Heart left ventricle (tissue), 16 donors: ENCODE results near the gene IL4R. TPM values are rescaled to one million over a fixed set of nuclear protein-coding genes. Genes with fewer than 3 reads are reported as not detected.
"Not testable (repeated sequence)": the region's sequence is repeated elsewhere in the genome, so short reads cannot be mapped to it uniquely, and the experiment has no call there.

Experiments used
- ATAC-seq, 4 donors: fragments of 200-7000 bp; cut with Tn5 transposase; one replicate each; pipeline ENCODE4 v1.9.1; 2020 to 2022; ENCODE audit warnings: moderate library complexity in 4 of 4, mild to moderate bottlenecking in 3 of 4, moderate number of reproducible peaks in 1 of 4
- DNase-seq, 5 donors: peaks; one replicate each; pipeline ENCODE4 v3.0.0-alpha.2; 2020
- H3K27ac ChIP-seq, 12 donors: fragments of 200-600 bp; sonication (generic) in 4 of 12; one replicate each; pipeline versions ENCODE4 v1.5.0 to v1.8.0; 2016 to 2022; ENCODE audit warnings: mild to moderate bottlenecking in 2 of 12
- H3K27me3 ChIP-seq, 9 donors: fragments of 200-600 bp; sonication (generic) in 2 of 9; one replicate each; pipeline versions ENCODE4 v1.5.1 to v1.8.0; 2016 to 2022; ENCODE audit warnings: mild to moderate bottlenecking in 3 of 9
- H3K36me3 ChIP-seq, 9 donors: fragments of 200-600 bp; sonication (generic) in 2 of 9; one replicate each; pipeline versions ENCODE4 v1.5.0 to v1.8.0; 2018 to 2022; ENCODE audit warnings: mild to moderate bottlenecking in 2 of 9
- H3K4me1 ChIP-seq, 12 donors: fragments of 200-600 bp; sonication (generic) in 4 of 12; one replicate each; pipeline versions ENCODE4 v1.5.0 to v1.8.0; 2016 to 2022; ENCODE audit warnings: mild to moderate bottlenecking in 3 of 12
- H3K4me3 ChIP-seq, 12 donors: fragments of 200-600 bp; sonication (generic) in 4 of 12; one replicate each; pipeline versions ENCODE4 v1.5.0 to v1.8.0; 2017 to 2022; ENCODE audit warnings: mild to moderate bottlenecking in 9 of 12, moderate library complexity in 4 of 12
- H3K9me3 ChIP-seq, 12 donors: fragments of 200-600 bp; sonication (generic) in 4 of 12; one replicate each; pipeline versions ENCODE4 v1.5.0 to v1.8.0; 2016 to 2022; ENCODE audit warnings: mild to moderate bottlenecking in 1 of 12
- CTCF ChIP-seq, 12 donors: fragments of 200-600 bp; sonication (generic) in 4 of 12; IDR thresholded peaks; one replicate each; pipeline versions ENCODE4 v1.5.0 to v1.8.0; 2018 to 2022; ENCODE audit warnings: antibody characterized with exemption in 12 of 12, mild to moderate bottlenecking in 5 of 12
- POLR2A ChIP-seq, 2 donors: fragments of 450-650 bp; IDR thresholded peaks; one replicate each; pipeline ENCODE4 v1.6.1; 2017; ENCODE audit warnings: antibody characterized with exemption in 2 of 2, mild to moderate bottlenecking in 2 of 2, moderate library complexity in 2 of 2
- WGBS, 4 donors: extraction: QIAGEN DNeasy Blood & Tissue Kit in 2 of 4; methylation state at CpG; one replicate each; pipeline versions ENCODE4 v1.1.5 to v1.1.7; 2013 to 2018; 5-methylcytosine and 5-hydroxymethylcytosine counted together
- intact Hi-C, 10 donors: fragments of 100-400 bp; cut with DNase I; formaldehyde crosslinking; loops; one replicate each; pipeline versions ENCODE4 v1.11.1 to v1.14.2; 2022
- polyA plus RNA-seq, 2 donors: library from polyadenylated mRNA; stranded (reverse); fragments of 200-250 nt; gene quantifications; one replicate each; pipeline ENCODE4 v1.2.3, GENCODE V29; 2013
- total RNA-seq, 9 donors: library from RNA; depleted of rRNA in 2 of 9; stranded (reverse); fragments of >200 nt in 2 of 9; fragmentation: NEBNext Ultra II Directional in 3 of 9; extraction: Animal tissue kit (Norgen Biotek cat#: 25700) in 3 of 9; gene quantifications; one replicate each; pipeline versions ENCODE4 v1.1.0 to v1.2.4, GENCODE V29; 2016 to 2023
- donor health status: ischemic (EF 13 %, LVEDD 7.1; RV severe dilation, severe dysfunction).
- donor health status: healthy with polysubstance abuse.
- donor health status: DM: no; HTN: yes; CAD: no.
- donor health status: DM: no; HTN: no; CAD: no.
- donor health status: ischemic (EF 25% LVEDD 6.9; RV normal size, moderate dysfunction).
- donor health status: ischemic (EF 25% LVEDD 5.7; RV mildly dilated, moderate dysfunction).
- donor health status: healthy.
- donor health status: DM: yes; HTN: yes; CAD: no.
- donor health status: ischemic (EF 35%, LVEDD 5.7; RV mildly dilated, moderate dysfunction).
- donor health status: nonischemic (EF 11% LVEDD 7.7; RV severe dilation, severe dysfunction).
- donor health status: DM: yes; HTN: yes; CAD: no.
- donor health status: PGD.
- donor health status: ischemic (EF 29% LVEDD 5.4; RV normal size, mild dysfunction).
- donor health status: nonischemic (EF 23%, LVEDD 6.1; RV moderate dilation, normal function).

IL4R gene
- total and polyA plus RNA-seq, 11 donors, result 5.8 to 47.4 (median 8.2) TPM

- WGBS, 4 donors, result 74 to 86% (median 79%) methylated on average over 2 of the region's 2 CpGs
- Histone ChIP-seq H3K27ac (peak overlapping the region in 1 of 12 donors; percentile 55), H3K9me3 (peaks cover 0 to 10% (median 0%) of the 10 kb centered on the region in 12 donors), H3K4me1 (peaks cover 0 to 65% (median 5%) of the 10 kb centered on the region in 12 donors), H3K4me3 (no peak overlapping the region), H3K27me3 (peaks cover 0 to 22% (median 2%) of the 10 kb centered on the region in 9 donors), H3K36me3 (no peaks in the 10 kb centered on the region)
- intact Hi-C loops, result no loop called here
- no peak for DNase-seq
- ATAC-seq, result no peak
- no peak for TF ChIP-seq CTCF (IDR thresholded peaks at IDR 0.05)
- no peak for TF ChIP-seq POLR2A (IDR thresholded peaks at IDR 0.05)
Observed at GRCh38 chr16:27407133-27407532, 93.4 kb downstream of the IL4R start.

GRCh38 chr16:27408012-27408601 lies 94.3 kb downstream of the IL4R start:
- Histone ChIP-seq H3K4me1 (peaks cover 0 to 57% (median 0%) of the 10 kb centered on the region in 12 donors), H3K9me3 (peaks cover 0 to 10% (median 0%) of the 10 kb centered on the region in 12 donors), H3K36me3 (no peaks in the 10 kb centered on the region), H3K27me3 (peaks cover 0 to 13% (median under 1%) of the 10 kb centered on the region in 9 donors), H3K4me3 (no peak overlapping the region), H3K27ac (peak overlapping the region in 1 of 12 donors; percentile 23)
- ATAC-seq, result peak in 1 of 4 donors; percentile 49
- WGBS, 4 donors, result 61 to 72% (median 67%) methylated on average over 3 of the region's 3 CpGs
- DNase-seq, result no peak
- intact Hi-C loops, result no loop called here
- TF ChIP-seq POLR2A (IDR thresholded peaks at IDR 0.05), result no peak
- no peak for TF ChIP-seq CTCF (IDR thresholded peaks at IDR 0.05)

GRCh38 chr16:27408602-27409031 lies 94.8 kb downstream of the IL4R start:
- intact Hi-C loops, result no loop called here
- Histone ChIP-seq H3K27ac (peak overlapping the region in 1 of 12 donors; percentile 23), H3K36me3 (no peaks in the 10 kb centered on the region), H3K9me3 (peaks cover 0 to 10% (median 0%) of the 10 kb centered on the region in 12 donors), H3K4me3 (no peak overlapping the region), H3K27me3 (peaks cover 0 to 10% (median 0%) of the 10 kb centered on the region in 9 donors), H3K4me1 (peaks cover 0 to 56% (median 0%) of the 10 kb centered on the region in 12 donors)
- TF ChIP-seq CTCF (IDR thresholded peaks at IDR 0.05), result no peak
- TF ChIP-seq POLR2A (IDR thresholded peaks at IDR 0.05), result no peak
- DNase-seq (no peak), ATAC-seq (no peak)
- WGBS, 4 donors, result 62 to 77% (median 72%) methylated on average over 6 of the region's 6 CpGs

- H3K27me3 ChIP-seq, DNase-seq, ATAC-seq, H3K4me3 ChIP-seq, H3K36me3 ChIP-seq, H3K27ac ChIP-seq, intact Hi-C loops: not testable (repeated sequence)
- peaks cover 0 to 47% (median 0%) of the 10 kb centered on the region in 12 donors for H3K4me1 ChIP-seq
- 80 to 84% (median 82%) methylated on average over 2 of the region's 2 CpGs for WGBS, 4 donors
- peaks cover 0 to 10% (median 0%) of the 10 kb centered on the region in 12 donors for H3K9me3 ChIP-seq
Observed at GRCh38 chr16:27409958-27410357, 96.2 kb downstream of the IL4R start.
